SK-N-SH treated with all-trans-retinoic acid at 6 μM for 48 hours (cell line): Measurements from ENCODE around the gene MCEMP1.

Experiments
- ATAC-seq: fragments of 200-7000 bp; cut with Tn5 transposase; 3 replicates; pipeline ENCODE4 v1.9.1; 2020; ENCODE audit warnings: mild to moderate bottlenecking, moderate library complexity
- ARNTL ChIP-seq: fragments of 450-650 bp; formaldehyde crosslinking; IDR thresholded peaks from 2 replicates; pipeline ENCODE4 v1.5.0; 2020; ENCODE audit warnings: low read depth, mild to moderate bottlenecking, moderate library complexity, borderline replicate concordance
- BACH2 ChIP-seq: fragments of 250-450 bp; sonication (Bioruptor Pico); IDR thresholded peaks from 2 replicates; pipeline ENCODE4 v1.9.0; 2021; ENCODE audit warnings: mild to moderate bottlenecking, borderline replicate concordance
- CREB5 ChIP-seq: fragments of 250-450 bp; sonication (Bioruptor Pico); IDR thresholded peaks from 2 replicates; pipeline ENCODE4 v1.5.1; 2020; ENCODE audit warnings: low read depth, mild to moderate bottlenecking, moderate library complexity
- CSDC2 ChIP-seq: fragments of 250-450 bp; sonication (Bioruptor Pico); IDR thresholded peaks from 2 replicates; pipeline ENCODE4 v1.5.0; 2020; ENCODE audit warnings: mild to moderate bottlenecking, moderate library complexity
- CSRNP3 ChIP-seq: fragments of 250-450 bp; sonication (Bioruptor Pico); IDR thresholded peaks from 2 replicates; pipeline ENCODE4 v1.5.1; 2021; ENCODE audit warnings: mild to moderate bottlenecking, moderate library complexity
- ESRRG ChIP-seq: fragments of 250-450 bp; sonication (Bioruptor Pico); IDR thresholded peaks from 2 replicates; pipeline ENCODE4 v1.6.1; 2021; ENCODE audit warnings: mild to moderate bottlenecking
- GLIS3 ChIP-seq: fragments of 250-450 bp; sonication (Bioruptor Pico); IDR thresholded peaks from 2 replicates; pipeline ENCODE4 v1.5.0; 2020; ENCODE audit warnings: mild to moderate bottlenecking, moderate library complexity
- OSR1 ChIP-seq: fragments of 250-450 bp; sonication (Bioruptor Pico); IDR thresholded peaks from 2 replicates; pipeline ENCODE4 v1.8.0; 2022; ENCODE audit warnings: moderate library complexity, mild to moderate bottlenecking, inconsistent platforms
- PATZ1 ChIP-seq: fragments of 250-450 bp; sonication (Bioruptor Pico); IDR thresholded peaks from 2 replicates; pipeline ENCODE4 v1.8.0; 2020; ENCODE audit warnings: mild to moderate bottlenecking, moderate library complexity, borderline replicate concordance
- POU6F1 ChIP-seq: fragments of 250-450 bp; sonication (Bioruptor Pico); IDR thresholded peaks from 2 replicates; pipeline ENCODE4 v1.8.0; 2021; ENCODE audit warnings: low read depth, mild to moderate bottlenecking, moderate library complexity, borderline replicate concordance
- PPARA ChIP-seq: fragments of 250-450 bp; sonication (Bioruptor Pico); IDR thresholded peaks from 2 replicates; pipeline ENCODE4 v1.5.0; 2020; ENCODE audit warnings: mild to moderate bottlenecking, borderline replicate concordance
- RARB ChIP-seq: fragments of 250-450 bp; sonication (Bioruptor Pico); IDR thresholded peaks from 2 replicates; pipeline ENCODE4 v1.8.0; 2021; ENCODE audit warnings: mild to moderate bottlenecking, moderate library complexity
- SNAI2 ChIP-seq: fragments of 250-450 bp; sonication (Bioruptor Pico); IDR thresholded peaks from 2 replicates; pipeline ENCODE4 v1.5.0; 2020; ENCODE audit warnings: mild to moderate bottlenecking, moderate library complexity
- TCF4 ChIP-seq: fragments of 250-450 bp; sonication (Bioruptor Pico); IDR thresholded peaks from 2 replicates; pipeline ENCODE4 v1.8.0; 2021; ENCODE audit warnings: mild to moderate bottlenecking, moderate library complexity, borderline replicate concordance
- ZC3H10 ChIP-seq: fragments of 250-450 bp; sonication (Bioruptor Pico); IDR thresholded peaks from 2 replicates; pipeline ENCODE4 v1.5.1; 2021; ENCODE audit warnings: mild to moderate bottlenecking, moderate library complexity
- ZFP3 ChIP-seq: fragments of 250-450 bp; sonication (Bioruptor Pico); IDR thresholded peaks from 2 replicates; pipeline ENCODE4 v1.5.0; 2020; ENCODE audit warnings: mild to moderate bottlenecking, moderate library complexity
- ZFP30 ChIP-seq: fragments of 450-650 bp; formaldehyde crosslinking; IDR thresholded peaks from 2 replicates; pipeline ENCODE4 v1.5.0; 2022; ENCODE audit warnings: mild to moderate bottlenecking, moderate library complexity
- ZNF70 ChIP-seq: fragments of 450-650 bp; formaldehyde crosslinking; IDR thresholded peaks from 2 replicates; pipeline ENCODE4 v1.5.0; 2020; ENCODE audit warnings: mild to moderate bottlenecking, moderate library complexity
- ZNF8 ChIP-seq: fragments of 450-650 bp; formaldehyde crosslinking; IDR thresholded peaks from 2 replicates; pipeline ENCODE4 v1.5.0; 2020; ENCODE audit warnings: mild to moderate bottlenecking, moderate library complexity

MCEMP1 gene

GRCh38 chr19:7654401-7654800 lies 22.5 kb upstream of the MCEMP1 start:
- no peak for ATAC-seq
- no peak for TF ChIP-seq PPARA (CRISPR knock-in tag)

- no peak for ATAC-seq
- TF ChIP-seq CSDC2 (CRISPR knock-in tag) (no peak), GLIS3 (no peak), ZNF70 (CRISPR knock-in tag) (no peak), CSRNP3 (no peak), TCF4 (CRISPR knock-in tag) (no peak), ARNTL (CRISPR knock-in tag) (no peak)
- TF ChIP-seq, all 23 proteins: peak for 0
Measured at GRCh38 chr19:7655581-7655980, 21.3 kb upstream of the MCEMP1 start.

GRCh38 chr19:7657131-7657751 lies 19.6 kb upstream of the MCEMP1 start:
- TF ChIP-seq SNAI2 (CRISPR knock-in tag) (no peak), PPARA (CRISPR knock-in tag) (no peak), PATZ1 (CRISPR knock-in tag) (no peak), GLIS3 (no peak), ARNTL (CRISPR knock-in tag) (no peak), TCF4 (CRISPR knock-in tag) (no peak), ZC3H10 (CRISPR knock-in tag) (no peak), ZNF8 (CRISPR knock-in tag) (no peak)
- ATAC-seq: no peak

GRCh38 chr19:7658219-7658686 lies 18.6 kb upstream of the MCEMP1 start:
- peak; percentile 49; the same call in 2 of the 3 replicates for ATAC-seq

More at GRCh38 chr19:7658219-7658686, 18.6 kb upstream of the MCEMP1 start:
- TF ChIP-seq BACH2 (CRISPR knock-in tag) (no peak), RARB (CRISPR knock-in tag) (no peak), SNAI2 (CRISPR knock-in tag) (no peak), PPARA (CRISPR knock-in tag) (no peak), ZNF70 (CRISPR knock-in tag) (no peak), TCF4 (CRISPR knock-in tag) (no peak), CREB5 (CRISPR knock-in tag) (no peak), ESRRG (CRISPR knock-in tag) (no peak), ZNF8 (CRISPR knock-in tag) (no peak), POU6F1 (CRISPR knock-in tag) (no peak), PATZ1 (CRISPR knock-in tag) (no peak), CSRNP3 (no peak), ZFP3 (CRISPR knock-in tag) (no peak), ZFP30 (CRISPR knock-in tag) (no peak), OSR1 (no peak)
